Heart right ventricle (tissue), 16 donors: ENCODE results near the gene LPCAT1. TPM values are rescaled to one million over a fixed set of nuclear protein-coding genes. Genes with fewer than 3 reads are reported as not detected.

ENCODE experiments used
- ATAC-seq, 8 donors: fragments of 200-7000 bp; cut with Tn5 transposase; one replicate each; pipeline ENCODE4 v1.9.1; 2020; ENCODE audit warnings: mild to moderate bottlenecking in 8 of 8, moderate library complexity in 8 of 8, moderate number of reproducible peaks in 1 of 8
- DNase-seq, 2 donors: peaks; one replicate each; pipeline ENCODE4 v3.0.0-alpha.2; 2020
- H3K27ac ChIP-seq, 10 donors: fragments of 200-600 bp; sonication (generic) in 2 of 10; one replicate each; pipeline versions ENCODE4 v1.5.0 to v1.8.0; 2020 to 2022; ENCODE audit warnings: mild to moderate bottlenecking in 3 of 10
- H3K27me3 ChIP-seq, 7 donors: fragments of 200-600 bp; one replicate each; pipeline ENCODE4 v1.8.0; 2021 to 2022; ENCODE audit warnings: mild to moderate bottlenecking in 2 of 7
- H3K36me3 ChIP-seq, 9 donors: fragments of 200-600 bp; sonication (generic) in 1 of 9; one replicate each; pipeline versions ENCODE4 v1.5.0 to v1.8.0; 2020 to 2022; ENCODE audit warnings: mild to moderate bottlenecking in 2 of 9
- H3K4me1 ChIP-seq, 9 donors: fragments of 200-600 bp; sonication (generic) in 1 of 9; one replicate each; pipeline versions ENCODE4 v1.5.0 to v1.8.0; 2020 to 2022; ENCODE audit warnings: mild to moderate bottlenecking in 4 of 9
- H3K4me3 ChIP-seq, 10 donors: fragments of 200-600 bp; sonication (generic) in 2 of 10; one replicate each; pipeline versions ENCODE4 v1.5.0 to v1.8.0; 2020 to 2022; ENCODE audit warnings: mild to moderate bottlenecking in 7 of 10, moderate library complexity in 2 of 10
- H3K9me3 ChIP-seq, 11 donors: fragments of 200-600 bp in 10 of 11; sonication (generic) in 2 of 11; one replicate each; pipeline versions ENCODE4 v1.5.0 to v1.8.0; 2013 to 2022; ENCODE audit warnings: mild to moderate bottlenecking in 2 of 11, control low read depth in 1 of 11, moderate library complexity in 1 of 11
- WGBS, 2 donors: extraction: QIAGEN DNeasy Blood & Tissue Kit; methylation state at CpG; one replicate each; pipeline ENCODE4 v1.1.7; 2013; ENCODE audit warnings: inconsistent platforms in 1 of 2; 5-methylcytosine and 5-hydroxymethylcytosine counted together
- intact Hi-C, 10 donors: fragments of 100-400 bp; cut with DNase I; formaldehyde crosslinking; loops; one replicate each; pipeline versions ENCODE4 v1.11.1 to v1.14.2; 2022
- microRNA-seq, 2 donors: library from miRNA; unstranded; fragments of <30 nt; microRNA quantifications; one replicate each; pipeline ENCODE4 v1.2.0, GENCODE V29; 2021
- polyA plus RNA-seq, 2 donors: library from polyadenylated mRNA; stranded (reverse); fragments of 200-250 nt; gene quantifications; one replicate each; pipeline ENCODE4 v1.2.3, GENCODE V29; 2013
- total RNA-seq, 10 donors: library from RNA; stranded (reverse); fragmentation: NEBNext Ultra II Directional in 3 of 10; extraction: Animal tissue kit (Norgen Biotek cat#: 25700) in 3 of 10; gene quantifications; one replicate each; pipeline versions ENCODE4 v1.2.1 to v1.2.4, GENCODE V29; 2021 to 2023
- TF ChIP-seq, protein P1 (sequence below), 9 donors: fragments of 200-600 bp; sonication (generic) in 2 of 9; IDR thresholded peaks; one replicate each; pipeline versions ENCODE4 v1.5.0 to v1.8.0; 2021 to 2022; ENCODE audit warnings: antibody characterized with exemption in 9 of 9, mild to moderate bottlenecking in 5 of 9, moderate library complexity in 1 of 9
- donor health status: Arrhythmogenic right ventricular cardiomyopathy.
- donor health status: ischemic (EF 13 %, LVEDD 7.1; RV severe dilation, severe dysfunction).
- donor health status: healthy with polysubstance abuse.
- donor health status: DM: no; HTN: yes; CAD: no.
- donor health status: DM: no; HTN: no; CAD: no.
- donor health status: ischemic (EF 25% LVEDD 6.9; RV normal size, moderate dysfunction).
- donor health status: ischemic (EF 25% LVEDD 5.7; RV mildly dilated, moderate dysfunction).
- donor health status: healthy.
- donor health status: DM: yes; HTN: yes; CAD: no.
- donor health status: Ischemic cardiomyopathy.
- donor health status: ischemic (EF 35%, LVEDD 5.7; RV mildly dilated, moderate dysfunction).
- donor health status: nonischemic (EF 11% LVEDD 7.7; RV severe dilation, severe dysfunction).
- donor health status: DM: yes; HTN: yes; CAD: no.
- donor health status: PGD.
- donor health status: ischemic (EF 29% LVEDD 5.4; RV normal size, mild dysfunction).
- donor health status: nonischemic (EF 23%, LVEDD 6.1; RV moderate dilation, normal function).

Gene LPCAT1
- total and polyA plus RNA-seq, 12 donors, result 5.6 to 25.5 (median 9.6) TPM

DNA sequence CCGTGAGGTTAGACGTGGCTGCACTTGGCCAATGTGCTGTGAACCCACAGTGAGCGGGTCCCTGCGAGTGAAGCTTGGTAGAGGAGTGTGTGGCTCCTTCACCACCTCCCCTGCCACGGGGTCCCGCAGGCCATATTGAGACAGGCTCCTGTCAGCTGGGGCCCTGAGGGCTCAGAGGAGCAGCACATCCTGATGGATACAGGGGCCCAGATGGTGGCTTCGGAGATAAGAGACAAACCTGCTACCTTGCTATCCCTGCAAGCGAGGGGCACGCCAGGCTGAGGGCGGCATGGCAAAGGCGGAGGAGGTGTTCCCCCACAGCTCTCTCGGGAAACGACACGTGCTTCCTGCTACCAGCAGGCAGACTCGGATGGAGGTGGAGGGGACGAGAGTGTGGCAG, 111.6 kb downstream of the LPCAT1 start:
- peaks cover 0 to 47% (median 25%) of the 10 kb centered on the region in 7 donors for H3K27me3 ChIP-seq
- WGBS, 2 donors, result 50 to 53% methylated on average over 16 of the region's 16 CpGs
- DNase-seq (no peak), ATAC-seq (no peak)
- H3K4me3 ChIP-seq, result no peak overlapping the region
- no peaks in the 10 kb centered on the region for H3K4me1 ChIP-seq
- TF ChIP-seq, protein P1, sequence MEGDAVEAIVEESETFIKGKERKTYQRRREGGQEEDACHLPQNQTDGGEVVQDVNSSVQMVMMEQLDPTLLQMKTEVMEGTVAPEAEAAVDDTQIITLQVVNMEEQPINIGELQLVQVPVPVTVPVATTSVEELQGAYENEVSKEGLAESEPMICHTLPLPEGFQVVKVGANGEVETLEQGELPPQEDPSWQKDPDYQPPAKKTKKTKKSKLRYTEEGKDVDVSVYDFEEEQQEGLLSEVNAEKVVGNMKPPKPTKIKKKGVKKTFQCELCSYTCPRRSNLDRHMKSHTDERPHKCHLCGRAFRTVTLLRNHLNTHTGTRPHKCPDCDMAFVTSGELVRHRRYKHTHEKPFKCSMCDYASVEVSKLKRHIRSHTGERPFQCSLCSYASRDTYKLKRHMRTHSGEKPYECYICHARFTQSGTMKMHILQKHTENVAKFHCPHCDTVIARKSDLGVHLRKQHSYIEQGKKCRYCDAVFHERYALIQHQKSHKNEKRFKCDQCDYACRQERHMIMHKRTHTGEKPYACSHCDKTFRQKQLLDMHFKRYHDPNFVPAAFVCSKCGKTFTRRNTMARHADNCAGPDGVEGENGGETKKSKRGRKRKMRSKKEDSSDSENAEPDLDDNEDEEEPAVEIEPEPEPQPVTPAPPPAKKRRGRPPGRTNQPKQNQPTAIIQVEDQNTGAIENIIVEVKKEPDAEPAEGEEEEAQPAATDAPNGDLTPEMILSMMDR (IDR thresholded peaks at IDR 0.05), result no peak
- H3K9me3 ChIP-seq, result no peaks in the 10 kb centered on the region
- no peak overlapping the region for H3K27ac ChIP-seq
- intact Hi-C loops, result no loop called here
- H3K36me3 ChIP-seq, result no peaks in the 10 kb centered on the region

Small RNAs within 50 kb of the gene (microRNA-seq; reads per million reads assigned to microRNA genes)
- 0 reads per million in 2 donors for gene MIR6075

Other genes with a start within 250 kb of the LPCAT1 start
- not detected for gene TERT, start 228.9 kb downstream of the LPCAT1 start, total RNA-seq
- gene TERT, start 228.9 kb downstream of the LPCAT1 start, polyA plus RNA-seq, result not detected
- 10 to 100 TPM; 27.5 to 43.9 (median 32.5) TPM for gene CLPTM1L, start 178.9 kb downstream of the LPCAT1 start, total RNA-seq
- gene CLPTM1L, start 178.9 kb downstream of the LPCAT1 start, polyA plus RNA-seq, result 10 to 100 TPM; 21.5 to 78.0 TPM
- under 1 TPM in 2 of 10 donors, not detected in 8; 0.18 to 0.19 TPM for gene SLC6A3, start 78.5 kb downstream of the LPCAT1 start, total RNA-seq
- gene SLC6A3, start 78.5 kb downstream of the LPCAT1 start, polyA plus RNA-seq, result under 1 TPM in 1 of 2 donors, not detected in 1; 0.04 TPM